ENCODE data around the gene HSD17B3.

The HSD17B3 gene

GRCh38 chr9:96232164-96232538, 69.8 kb downstream of the HSD17B3 start:
- DNase-seq, result no peak

DNA sequence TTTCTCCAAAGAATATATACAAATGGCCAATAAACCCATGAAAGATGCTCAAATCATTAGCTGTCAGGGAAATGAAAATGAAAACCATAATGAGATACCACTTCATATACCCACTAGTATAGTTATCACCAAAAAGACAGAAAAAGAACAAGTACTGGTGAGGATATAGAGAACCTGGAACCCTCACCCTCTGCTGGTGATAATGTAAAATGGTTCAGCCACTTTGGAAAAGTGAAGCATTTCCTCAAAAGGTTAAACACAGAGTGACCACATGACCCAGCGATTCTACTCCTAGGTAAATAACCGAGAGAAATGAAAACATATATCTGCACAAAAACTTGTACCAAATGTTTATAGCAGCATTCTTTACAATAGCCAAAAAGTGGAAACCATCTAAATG, 72.0 kb downstream of the HSD17B3 start:
- DNase-seq, result no peak

DNA sequence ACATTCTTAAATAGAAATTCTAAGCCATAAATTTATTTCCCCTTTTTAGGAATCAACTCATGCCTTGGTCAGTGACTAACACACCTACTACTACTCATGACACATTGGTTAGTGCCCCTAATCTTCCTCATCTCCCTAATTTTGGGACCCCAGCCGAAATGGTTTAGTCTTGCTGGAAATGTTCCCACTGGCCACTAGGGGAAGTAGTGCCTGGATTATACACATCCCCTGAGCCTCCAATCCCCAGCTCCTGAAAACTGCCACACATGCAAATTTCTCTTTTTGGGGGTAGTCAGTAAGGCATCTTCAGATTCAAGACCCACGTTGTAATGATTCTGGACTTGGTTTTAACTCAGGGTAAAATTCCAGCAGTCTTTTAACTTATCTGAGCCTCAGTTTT, 79.8 kb downstream of the HSD17B3 start:
- no peak for DNase-seq

DNA sequence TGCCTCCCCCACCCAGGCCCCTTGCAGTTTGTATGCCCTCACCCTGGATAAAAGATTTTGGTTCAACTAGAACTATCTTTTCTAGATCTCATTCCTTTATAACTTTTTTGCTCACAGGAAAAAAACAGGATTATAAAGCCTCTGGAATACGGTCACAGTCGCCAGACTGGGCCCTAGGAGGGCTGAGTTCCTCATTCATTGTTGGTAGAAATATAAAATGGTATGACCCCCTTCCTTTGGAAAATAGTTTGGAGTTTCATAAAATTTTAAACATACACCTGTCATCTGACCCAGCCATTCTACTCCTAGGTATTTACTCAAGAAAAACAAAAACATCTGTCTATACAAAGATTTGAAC, 82.1 kb downstream of the HSD17B3 start:
- DNase-seq, result no peak

- no peak for DNase-seq
Measured at GRCh38 chr9:96219026-96219899, 82.7 kb downstream of the HSD17B3 start.

DNA sequence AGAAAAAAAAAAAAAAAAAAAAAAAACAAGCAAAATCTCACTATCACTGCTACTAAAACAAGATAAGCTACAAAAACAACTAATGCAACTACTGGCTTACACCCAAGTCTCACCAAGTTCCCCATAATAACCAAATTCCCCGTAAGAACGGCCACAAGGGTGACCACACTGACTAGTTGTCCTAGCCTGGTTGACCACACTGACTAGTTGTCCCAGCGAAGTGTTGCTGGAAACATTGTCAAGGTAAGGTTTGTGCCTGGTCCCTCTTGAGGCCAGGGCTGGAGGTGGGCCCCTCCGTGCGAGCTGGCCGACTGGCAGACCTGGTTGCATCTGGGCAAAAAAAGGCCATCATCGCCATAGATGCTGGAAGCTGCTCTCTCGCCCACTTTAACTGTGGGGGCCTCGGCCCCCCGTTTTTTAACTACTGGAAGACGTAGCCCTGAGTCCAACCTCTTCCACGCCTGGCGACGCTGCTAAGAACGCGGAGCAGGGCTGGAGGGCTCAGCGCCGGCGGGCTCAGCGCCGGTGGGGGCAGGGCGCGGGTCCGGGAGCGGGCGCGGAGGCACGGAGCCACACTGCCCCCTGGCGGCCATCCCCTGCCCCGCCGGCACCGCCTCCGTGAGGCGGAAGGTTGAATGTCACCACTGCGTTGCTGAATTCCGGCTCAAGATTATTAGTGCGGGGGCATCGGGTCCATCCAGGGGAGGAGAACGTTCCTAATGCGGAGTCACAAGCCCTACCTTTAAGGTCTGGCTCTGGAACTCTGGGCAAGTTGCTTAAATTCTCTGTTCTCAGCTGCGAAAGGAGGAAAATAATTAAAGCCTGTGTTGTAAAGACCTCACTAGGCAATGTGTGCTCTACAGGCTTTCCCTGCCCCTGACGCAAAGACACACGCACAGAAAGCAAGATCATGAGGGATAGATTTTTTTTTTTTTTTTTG, 84.0 kb downstream of the HSD17B3 start:
- no peak for DNase-seq

DNA sequence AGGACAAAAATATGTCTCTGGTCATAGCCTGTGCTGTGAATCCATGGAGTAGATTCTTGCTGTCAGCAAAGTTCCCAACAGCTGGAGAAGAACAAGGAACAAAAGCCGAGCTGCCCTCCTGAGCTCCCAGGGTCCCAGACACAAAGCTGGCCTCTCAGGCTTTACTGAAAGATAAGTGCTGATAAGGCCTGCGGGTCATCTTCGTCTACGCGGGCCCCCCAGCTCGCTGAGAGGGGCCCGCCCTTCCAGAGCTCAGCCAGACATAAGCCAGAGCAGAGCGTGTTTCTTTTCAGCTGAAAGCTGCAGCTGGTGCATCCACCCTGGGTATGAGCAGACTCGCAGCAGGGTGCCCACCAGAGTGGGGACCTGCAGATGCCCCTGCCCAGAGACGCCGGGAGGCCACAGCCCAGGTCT, 84.7 kb downstream of the HSD17B3 start:
- DNase-seq, result no peak

DNA sequence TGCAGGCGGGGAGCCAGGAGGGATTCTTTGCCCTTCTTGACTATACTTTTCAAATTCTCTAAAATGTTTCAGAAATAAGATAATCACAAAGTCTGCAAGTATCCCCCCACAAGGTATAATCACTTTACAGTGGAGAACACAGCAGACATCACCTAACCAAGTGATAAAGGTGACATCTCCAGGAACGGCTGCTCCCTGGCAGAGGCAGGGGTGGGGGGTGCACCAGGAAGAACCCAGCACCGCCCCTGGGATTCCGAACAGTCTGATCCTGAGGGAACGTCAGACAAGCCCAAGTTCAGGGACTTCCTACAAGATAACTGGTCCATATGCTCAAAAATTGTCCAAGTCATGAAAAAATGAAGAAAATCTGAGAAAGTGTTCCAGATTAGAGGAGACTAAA, 85.4 kb downstream of the HSD17B3 start:
- DNase-seq, result no peak

DNA sequence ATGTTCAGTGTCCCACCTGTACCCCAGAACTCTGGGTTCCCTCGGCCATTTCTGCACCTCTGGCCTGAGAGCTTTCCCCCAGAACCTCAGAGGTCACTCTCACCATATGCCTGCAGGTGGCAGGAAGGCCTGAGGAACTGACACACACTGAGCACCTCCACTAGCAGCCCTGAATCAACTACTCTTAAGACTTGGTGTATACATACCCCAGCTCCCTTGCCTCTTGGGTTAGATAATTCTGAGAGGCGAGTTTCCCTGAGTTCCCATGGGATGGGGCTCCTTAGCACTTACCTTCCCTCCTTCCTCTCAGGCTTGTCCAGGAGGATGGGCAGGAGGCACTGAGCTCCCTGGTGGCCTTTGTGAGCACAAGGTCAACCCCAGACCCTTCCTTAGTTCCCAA, 86.1 kb downstream of the HSD17B3 start:
- DNase-seq, result no peak

DNA sequence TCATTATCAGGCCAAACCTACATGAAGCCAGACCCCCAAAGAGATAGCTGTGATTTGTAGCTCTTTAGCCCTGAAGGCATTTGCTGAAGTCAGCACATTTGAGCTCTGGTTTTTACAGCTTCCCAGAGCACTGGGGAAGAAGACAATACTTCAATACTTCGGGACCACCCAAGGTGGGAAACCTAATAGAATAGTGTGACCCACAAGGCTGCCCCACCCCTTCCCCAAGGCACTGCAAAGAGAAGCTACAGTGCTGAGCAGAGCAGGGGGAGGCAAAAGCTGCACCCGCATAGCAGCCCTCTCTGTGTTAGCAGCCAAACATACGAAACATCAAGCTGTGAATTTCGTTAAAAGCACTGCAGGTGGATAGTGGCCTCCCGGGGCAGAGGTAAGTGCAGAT, 87.3 kb downstream of the HSD17B3 start:
- no peak for DNase-seq

DNA sequence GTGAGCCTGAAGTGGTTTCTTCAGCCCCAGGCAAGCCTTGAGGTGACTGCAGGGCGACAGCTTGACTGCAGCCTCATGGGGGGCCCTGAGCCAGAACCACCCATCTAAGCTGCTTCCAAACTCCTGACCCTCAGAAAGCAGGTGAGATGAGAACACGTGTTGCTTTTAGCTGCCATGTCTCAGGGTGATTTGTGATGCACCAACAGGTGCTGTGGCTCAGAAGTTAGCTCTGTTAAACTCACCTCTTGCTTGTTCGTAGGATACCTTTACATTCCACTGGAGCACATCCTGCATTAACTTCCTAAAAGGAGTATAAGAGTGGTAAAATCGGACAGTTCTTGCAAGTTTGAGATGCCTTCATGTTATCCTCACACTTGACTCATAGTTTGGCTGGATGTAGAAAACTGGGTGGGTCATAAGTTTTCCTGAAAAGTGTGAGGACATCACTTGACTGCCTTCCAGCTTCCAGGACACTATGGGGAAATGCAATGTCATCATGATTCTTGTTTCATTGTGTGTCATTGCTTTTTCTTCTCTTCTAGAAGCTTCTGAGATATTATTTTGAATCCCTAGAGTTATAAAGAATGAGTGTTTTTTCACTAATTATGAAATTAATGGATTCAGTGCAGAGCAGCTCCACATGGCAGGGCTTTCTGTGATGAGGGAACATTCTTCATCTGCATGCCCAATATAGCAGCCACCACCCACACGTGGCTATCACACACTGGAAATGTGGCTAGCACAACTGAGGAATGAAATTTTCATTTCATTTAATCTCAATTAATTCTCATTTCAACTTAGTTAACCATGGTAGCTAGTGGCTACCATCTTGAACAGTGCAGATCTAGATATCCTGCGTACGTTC, 92.3 kb downstream of the HSD17B3 start:
- no peak for DNase-seq

DNA sequence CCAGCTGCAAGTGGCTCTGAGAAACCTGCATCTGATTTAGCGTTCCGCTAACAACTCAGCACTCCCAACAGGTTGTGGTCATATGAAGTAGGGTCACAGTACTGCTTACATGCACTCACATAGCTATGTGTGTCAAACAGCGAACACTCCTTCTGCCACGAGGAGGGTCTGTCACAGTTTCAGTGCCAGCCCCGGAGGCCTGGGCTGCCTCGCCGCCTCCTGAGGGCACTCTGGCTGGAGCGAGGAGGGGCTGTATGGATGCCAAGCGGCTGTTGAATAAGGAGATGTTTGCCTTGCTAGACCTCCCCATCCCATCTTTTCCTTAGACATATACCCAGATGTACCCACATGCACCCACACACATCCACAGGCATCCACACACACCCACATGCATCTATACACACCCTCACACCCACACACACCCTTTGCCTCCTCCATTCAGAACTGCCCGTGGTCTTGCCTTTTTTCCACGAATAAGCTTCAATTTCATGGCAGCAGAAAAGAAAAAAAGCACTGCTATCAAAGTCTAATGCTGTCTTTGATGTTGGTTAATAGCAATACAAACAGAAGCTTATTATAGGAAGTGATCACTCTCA, 95.7 kb downstream of the HSD17B3 start:
- DNase-seq, result no peak

DNA sequence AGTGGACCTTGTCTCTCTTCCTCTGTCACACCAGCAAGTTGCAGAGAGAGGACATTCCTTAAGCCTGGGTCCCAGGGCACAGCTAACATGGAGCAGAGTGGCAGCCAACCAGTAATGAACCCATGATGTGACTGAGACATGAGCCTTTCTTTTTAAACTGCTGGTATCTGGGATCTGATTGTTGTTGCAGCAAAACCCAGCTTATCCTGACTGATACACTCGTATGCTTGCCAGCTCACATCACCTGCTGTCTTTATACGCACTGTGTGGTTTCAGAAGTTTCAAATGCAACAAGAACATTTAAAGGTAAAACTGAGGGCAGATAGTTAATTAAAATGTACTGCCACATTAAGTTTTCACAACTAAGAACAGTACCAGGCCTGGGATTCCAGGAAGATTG, 97.1 kb downstream of the HSD17B3 start:
- no peak for DNase-seq

GRCh38 chr9:96203867-96204501, 98.0 kb downstream of the HSD17B3 start:
- no peak for DNase-seq

GRCh38 chr9:96202971-96203780, 98.8 kb downstream of the HSD17B3 start:
- DNase-seq, result no peak

GRCh38 chr9:96201140-96201539, 100.8 kb downstream of the HSD17B3 start:
- no peak for DNase-seq

DNA sequence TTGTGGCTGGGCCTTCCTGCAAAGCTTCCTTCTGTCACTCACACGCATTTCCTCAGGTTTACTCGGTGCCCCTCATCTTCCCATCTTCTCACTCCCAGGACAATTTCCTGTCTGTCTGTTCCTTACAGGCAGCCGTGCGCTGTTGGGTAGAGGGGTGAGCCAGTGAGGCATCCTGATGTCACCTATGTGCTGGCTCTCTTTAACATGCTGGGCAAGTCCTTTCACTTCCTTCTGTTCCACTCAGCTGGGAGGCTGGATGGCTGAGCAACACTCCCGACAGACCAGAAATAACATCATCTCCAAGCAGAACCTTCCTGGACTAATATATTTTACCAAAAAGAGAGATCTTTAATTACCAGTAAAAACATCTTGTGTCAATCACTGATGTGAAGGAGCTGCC, 103.0 kb downstream of the HSD17B3 start:
- DNase-seq, result no peak

DNA sequence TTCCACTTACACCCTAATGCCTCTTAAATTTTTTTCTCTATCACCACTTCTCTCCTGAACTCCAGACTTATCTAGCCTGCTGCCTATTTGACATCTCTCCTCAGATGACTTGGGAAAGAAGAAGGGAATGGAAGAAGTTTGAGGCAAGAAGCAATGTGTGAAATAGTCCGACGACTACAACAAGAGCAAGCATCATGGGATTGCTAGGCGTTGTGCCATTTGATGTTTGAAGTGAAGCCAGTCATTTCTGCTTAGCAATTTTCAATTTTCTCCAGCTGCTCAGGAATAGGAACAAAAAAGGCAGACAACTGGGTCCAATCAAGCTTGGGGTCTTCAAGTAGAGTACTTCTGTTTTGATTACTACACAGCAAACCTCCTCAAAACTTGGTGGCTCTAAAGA, 106.4 kb downstream of the HSD17B3 start:
- no peak for DNase-seq

DNA sequence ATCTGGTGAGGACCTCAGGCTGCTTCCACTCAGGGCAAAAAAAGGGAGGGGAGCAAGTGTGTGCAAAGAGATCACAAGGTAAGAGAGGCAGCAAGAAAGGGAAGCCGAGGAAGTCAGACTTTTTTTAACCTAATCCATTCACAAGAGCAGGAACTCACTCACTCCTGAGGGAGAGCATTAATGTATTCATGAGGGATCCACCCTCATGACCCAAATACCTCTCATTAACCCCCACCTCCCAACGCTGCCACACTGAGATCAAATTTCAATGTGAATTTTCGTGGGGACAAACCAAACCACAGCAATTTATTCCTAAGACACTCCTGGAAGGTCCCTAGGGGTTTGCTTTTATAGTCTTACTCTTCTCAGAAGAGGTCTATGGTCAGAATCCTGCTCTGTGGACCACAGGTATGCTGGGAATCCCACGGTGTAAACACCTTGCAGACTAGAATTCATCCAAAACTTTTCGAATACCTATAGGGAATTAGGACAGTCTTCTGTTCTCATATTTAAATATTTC, 108.7 kb downstream of the HSD17B3 start:
- DNase-seq, result no peak

DNA sequence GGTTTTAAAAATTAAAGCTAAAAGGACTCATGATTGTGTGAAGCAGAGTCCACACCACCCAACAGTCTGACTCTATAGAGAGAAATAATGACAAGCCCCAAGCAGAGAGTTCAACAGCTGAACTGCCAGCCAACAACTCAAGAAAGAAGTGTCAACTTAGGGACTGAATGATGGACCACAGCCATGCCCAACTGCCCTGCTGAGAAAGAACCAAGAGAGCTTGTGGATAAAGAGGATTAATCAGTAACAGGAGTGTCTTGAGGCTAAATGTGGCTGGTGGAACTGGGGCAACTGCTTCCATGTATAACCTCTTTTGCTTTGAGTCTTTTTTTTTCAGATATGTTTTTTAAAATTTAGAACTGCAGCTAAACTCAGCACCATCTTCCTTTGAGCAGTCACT, 109.3 kb downstream of the HSD17B3 start:
- no peak for DNase-seq

- DNase-seq, result no peak
Measured at GRCh38 chr9:96189995-96190394, 112.0 kb downstream of the HSD17B3 start.
